Heart left ventricle (tissue), 16 donors: ENCODE measurements around the gene PALLD. TPM values are rescaled to one million over a fixed set of nuclear protein-coding genes. Genes with fewer than 3 reads are reported as not detected.
"Not testable (repeated sequence)": the region's sequence is repeated elsewhere in the genome, so short reads cannot be mapped to it uniquely, and the experiment has no call there.

Experiments
- ATAC-seq, 4 donors: fragments of 200-7000 bp; cut with Tn5 transposase; one replicate each; pipeline ENCODE4 v1.9.1; 2020 to 2022; ENCODE audit warnings: moderate library complexity in 4 of 4, mild to moderate bottlenecking in 3 of 4, moderate number of reproducible peaks in 1 of 4
- DNase-seq, 5 donors: peaks; one replicate each; pipeline ENCODE4 v3.0.0-alpha.2; 2020
- H3K27ac ChIP-seq, 12 donors: fragments of 200-600 bp; sonication (generic) in 4 of 12; one replicate each; pipeline versions ENCODE4 v1.5.0 to v1.8.0; 2016 to 2022; ENCODE audit warnings: mild to moderate bottlenecking in 2 of 12
- H3K27me3 ChIP-seq, 9 donors: fragments of 200-600 bp; sonication (generic) in 2 of 9; one replicate each; pipeline versions ENCODE4 v1.5.1 to v1.8.0; 2016 to 2022; ENCODE audit warnings: mild to moderate bottlenecking in 3 of 9
- H3K36me3 ChIP-seq, 9 donors: fragments of 200-600 bp; sonication (generic) in 2 of 9; one replicate each; pipeline versions ENCODE4 v1.5.0 to v1.8.0; 2018 to 2022; ENCODE audit warnings: mild to moderate bottlenecking in 2 of 9
- H3K4me1 ChIP-seq, 12 donors: fragments of 200-600 bp; sonication (generic) in 4 of 12; one replicate each; pipeline versions ENCODE4 v1.5.0 to v1.8.0; 2016 to 2022; ENCODE audit warnings: mild to moderate bottlenecking in 3 of 12
- H3K4me3 ChIP-seq, 12 donors: fragments of 200-600 bp; sonication (generic) in 4 of 12; one replicate each; pipeline versions ENCODE4 v1.5.0 to v1.8.0; 2017 to 2022; ENCODE audit warnings: mild to moderate bottlenecking in 9 of 12, moderate library complexity in 4 of 12
- H3K9me3 ChIP-seq, 12 donors: fragments of 200-600 bp; sonication (generic) in 4 of 12; one replicate each; pipeline versions ENCODE4 v1.5.0 to v1.8.0; 2016 to 2022; ENCODE audit warnings: mild to moderate bottlenecking in 1 of 12
- POLR2A ChIP-seq, 2 donors: fragments of 450-650 bp; IDR thresholded peaks; one replicate each; pipeline ENCODE4 v1.6.1; 2017; ENCODE audit warnings: antibody characterized with exemption in 2 of 2, mild to moderate bottlenecking in 2 of 2, moderate library complexity in 2 of 2
- WGBS, 4 donors: extraction: QIAGEN DNeasy Blood & Tissue Kit in 2 of 4; methylation state at CpG; one replicate each; pipeline versions ENCODE4 v1.1.5 to v1.1.7; 2013 to 2018; 5-methylcytosine and 5-hydroxymethylcytosine counted together
- intact Hi-C, 10 donors: fragments of 100-400 bp; cut with DNase I; formaldehyde crosslinking; loops; one replicate each; pipeline versions ENCODE4 v1.11.1 to v1.14.2; 2022
- polyA plus RNA-seq, 2 donors: library from polyadenylated mRNA; stranded (reverse); fragments of 200-250 nt; gene quantifications; one replicate each; pipeline ENCODE4 v1.2.3, GENCODE V29; 2013
- total RNA-seq, 9 donors: library from RNA; depleted of rRNA in 2 of 9; stranded (reverse); fragments of >200 nt in 2 of 9; fragmentation: NEBNext Ultra II Directional in 3 of 9; extraction: Animal tissue kit (Norgen Biotek cat#: 25700) in 3 of 9; gene quantifications; one replicate each; pipeline versions ENCODE4 v1.1.0 to v1.2.4, GENCODE V29; 2016 to 2023
- TF ChIP-seq, protein P1 (sequence below), 12 donors: fragments of 200-600 bp; sonication (generic) in 4 of 12; IDR thresholded peaks; one replicate each; pipeline versions ENCODE4 v1.5.0 to v1.8.0; 2018 to 2022; ENCODE audit warnings: antibody characterized with exemption in 12 of 12, mild to moderate bottlenecking in 5 of 12
- donor health status: ischemic (EF 13 %, LVEDD 7.1; RV severe dilation, severe dysfunction).
- donor health status: healthy with polysubstance abuse.
- donor health status: DM: no; HTN: yes; CAD: no.
- donor health status: DM: no; HTN: no; CAD: no.
- donor health status: ischemic (EF 25% LVEDD 6.9; RV normal size, moderate dysfunction).
- donor health status: ischemic (EF 25% LVEDD 5.7; RV mildly dilated, moderate dysfunction).
- donor health status: healthy.
- donor health status: DM: yes; HTN: yes; CAD: no.
- donor health status: ischemic (EF 35%, LVEDD 5.7; RV mildly dilated, moderate dysfunction).
- donor health status: nonischemic (EF 11% LVEDD 7.7; RV severe dilation, severe dysfunction).
- donor health status: DM: yes; HTN: yes; CAD: no.
- donor health status: PGD.
- donor health status: ischemic (EF 29% LVEDD 5.4; RV normal size, mild dysfunction).
- donor health status: nonischemic (EF 23%, LVEDD 6.1; RV moderate dilation, normal function).

The PALLD gene
- total and polyA plus RNA-seq, 11 donors: 193 to 1,428 (median 1,015) TPM

DNA sequence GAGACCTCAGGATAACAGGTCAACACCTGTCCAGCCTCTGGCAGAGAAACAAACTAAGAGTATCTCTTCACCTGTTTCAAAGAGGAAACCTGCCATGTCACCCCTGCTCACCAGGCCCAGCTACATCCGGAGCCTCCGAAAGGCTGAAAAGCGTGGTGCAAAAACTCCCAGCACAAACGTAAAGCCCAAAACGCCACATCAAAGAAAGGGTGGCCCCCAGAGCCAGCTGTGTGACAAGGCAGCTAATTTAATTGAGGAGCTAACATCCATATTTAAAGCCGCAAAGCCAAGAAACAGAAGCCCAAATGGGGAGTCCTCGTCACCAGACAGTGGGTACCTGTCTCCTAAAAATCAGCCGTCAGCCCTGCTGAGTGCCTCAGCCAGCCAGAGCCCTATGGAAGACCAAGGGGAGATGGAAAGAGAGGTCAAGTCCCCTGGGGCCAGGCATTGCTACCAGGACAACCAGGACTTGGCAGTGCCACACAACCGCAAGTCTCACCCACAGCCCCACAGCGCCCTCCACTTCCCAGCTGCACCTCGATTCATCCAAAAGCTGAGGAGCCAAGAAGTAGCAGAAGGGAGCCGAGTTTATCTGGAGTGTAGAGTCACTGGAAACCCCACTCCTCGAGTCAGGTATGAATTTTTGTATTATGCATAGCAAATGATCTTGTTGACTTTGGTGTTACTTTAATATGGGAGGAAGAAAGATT is 15.1 kb downstream of the PALLD start:
- Histone ChIP-seq H3K27ac (peak overlapping the region in 8 of 12 donors; percentile 14 to 54 (median 26)), H3K36me3 (peaks cover 0 to 5% (median 0%) of the 10 kb centered on the region in 9 donors), H3K9me3 (no peaks in the 10 kb centered on the region), H3K27me3 (no peaks in the 10 kb centered on the region), H3K4me3 (no peak overlapping the region), H3K4me1 (peaks cover 0 to 59% (median 19%) of the 10 kb centered on the region in 12 donors)
- DNase-seq (peak in 2 of 5 donors; percentile 44), ATAC-seq (peak in 3 of 4 donors; percentile 23 to 36 (median 27))
- TF ChIP-seq POLR2A (IDR thresholded peaks at IDR 0.05): no peak
- TF ChIP-seq, protein P1, sequence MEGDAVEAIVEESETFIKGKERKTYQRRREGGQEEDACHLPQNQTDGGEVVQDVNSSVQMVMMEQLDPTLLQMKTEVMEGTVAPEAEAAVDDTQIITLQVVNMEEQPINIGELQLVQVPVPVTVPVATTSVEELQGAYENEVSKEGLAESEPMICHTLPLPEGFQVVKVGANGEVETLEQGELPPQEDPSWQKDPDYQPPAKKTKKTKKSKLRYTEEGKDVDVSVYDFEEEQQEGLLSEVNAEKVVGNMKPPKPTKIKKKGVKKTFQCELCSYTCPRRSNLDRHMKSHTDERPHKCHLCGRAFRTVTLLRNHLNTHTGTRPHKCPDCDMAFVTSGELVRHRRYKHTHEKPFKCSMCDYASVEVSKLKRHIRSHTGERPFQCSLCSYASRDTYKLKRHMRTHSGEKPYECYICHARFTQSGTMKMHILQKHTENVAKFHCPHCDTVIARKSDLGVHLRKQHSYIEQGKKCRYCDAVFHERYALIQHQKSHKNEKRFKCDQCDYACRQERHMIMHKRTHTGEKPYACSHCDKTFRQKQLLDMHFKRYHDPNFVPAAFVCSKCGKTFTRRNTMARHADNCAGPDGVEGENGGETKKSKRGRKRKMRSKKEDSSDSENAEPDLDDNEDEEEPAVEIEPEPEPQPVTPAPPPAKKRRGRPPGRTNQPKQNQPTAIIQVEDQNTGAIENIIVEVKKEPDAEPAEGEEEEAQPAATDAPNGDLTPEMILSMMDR (IDR thresholded peaks at IDR 0.05): no peak
- intact Hi-C loops: loop anchor here in 8 of 10 donors (5.0 to 10.0 kb wide), 7 partner anchors 75 to 413 kb away; no protein-coding TSS in a partner anchor
- WGBS, 4 donors: 76 to 86% (median 82%) methylated on average over 13 of the region's 13 CpGs

GRCh38 chr4:168513826-168514225 is 17.0 kb downstream of the PALLD start:
- not testable (repeated sequence) for DNase-seq, H3K27me3 ChIP-seq, H3K36me3 ChIP-seq, ATAC-seq, H3K9me3 ChIP-seq
- Histone ChIP-seq H3K4me3 (peak overlapping the region in 1 of 12 donors; percentile 7), H3K4me1 (peaks cover 0 to 46% (median 15%) of the 10 kb centered on the region in 12 donors), H3K27ac (peak overlapping the region in 3 of 12 donors; percentile 21 to 65 (median 60))
- 42 to 61% (median 50%) methylated on average over 3 of the region's 3 CpGs for WGBS, 4 donors
- intact Hi-C loops: loop anchor here (2.0 to 10.0 kb wide), 9 partner anchors 73 to 411 kb away; no protein-coding TSS in a partner anchor

- intact Hi-C loops: loop anchor here (2.0 to 10.0 kb wide), 9 partner anchors 73 to 410 kb away; no protein-coding TSS in a partner anchor
- H3K4me1 ChIP-seq: peaks cover 0 to 47% (median 15%) of the 10 kb centered on the region in 12 donors
- WGBS, 4 donors: 14 to 26% (median 16%) methylated on average over 3 of the region's 3 CpGs
- ATAC-seq (no peak), DNase-seq (no peak)
- H3K27me3 ChIP-seq: no peaks in the 10 kb centered on the region
- H3K4me3 ChIP-seq: peak overlapping the region in 1 of 12 donors; percentile 25
- H3K36me3 ChIP-seq: peaks cover 0 to 8% (median 0%) of the 10 kb centered on the region in 9 donors
- peak overlapping the region in 2 of 12 donors; percentile 60 to 65 for H3K27ac ChIP-seq
- TF ChIP-seq POLR2A (IDR thresholded peaks at IDR 0.05): no peak
- TF ChIP-seq, protein P1 (IDR thresholded peaks at IDR 0.05): peak; percentile 25 to 66 (median 54)
- no peaks in the 10 kb centered on the region for H3K9me3 ChIP-seq
Observed at GRCh38 chr4:168514249-168514852, 17.5 kb downstream of the PALLD start.

- intact Hi-C loops: loop anchor here (2.0 to 10.0 kb wide), 9 partner anchors 119 to 409 kb away; no protein-coding TSS in a partner anchor
- WGBS, 4 donors: 55 to 72% (median 65%) methylated on average over 5 of the region's 5 CpGs
- TF ChIP-seq, protein P1 (IDR thresholded peaks at IDR 0.05): no peak
- TF ChIP-seq POLR2A (IDR thresholded peaks at IDR 0.05): no peak
- no peak overlapping the region for H3K4me3 ChIP-seq
- H3K36me3 ChIP-seq: peaks cover 0 to 8% (median 0%) of the 10 kb centered on the region in 9 donors
- peak; percentile 25 to 79 (median 53) for DNase-seq
- H3K27me3 ChIP-seq: no peaks in the 10 kb centered on the region
- H3K9me3 ChIP-seq: no peaks in the 10 kb centered on the region
- H3K4me1 ChIP-seq: peaks cover 0 to 50% (median 15%) of the 10 kb centered on the region in 12 donors
- peak in 3 of 4 donors; percentile 61 to 83 (median 80) for ATAC-seq
- H3K27ac ChIP-seq: peak overlapping the region; percentile 7 to 66 (median 56)
Observed at GRCh38 chr4:168515222-168516011, 18.6 kb downstream of the PALLD start.
